Ectodermal cell (in vitro differentiated cells): ENCODE results near the gene SMIM7.

Experiments used
- H3K27ac ChIP-seq: 2 replicates; pipeline ENCODE4 v1.7.0; 2013; ENCODE audit warnings: mild to moderate bottlenecking, low read depth, low read length; ENCODE audit not compliant: insufficient read depth, poor library complexity, severe bottlenecking
- H3K27me3 ChIP-seq: 2 replicates; pipeline ENCODE4 v1.7.0; 2013; ENCODE audit warnings: mild to moderate bottlenecking, low read length; ENCODE audit not compliant: insufficient read depth, control insufficient read depth, poor library complexity, severe bottlenecking
- H3K36me3 ChIP-seq: one replicate; pipeline ENCODE4 v1.7.0; 2013; ENCODE audit warnings: low read length; ENCODE audit not compliant: control insufficient read depth, insufficient read depth
- H3K4me1 ChIP-seq: one replicate; pipeline ENCODE4 v1.7.0; 2013; ENCODE audit warnings: low read length; ENCODE audit not compliant: control insufficient read depth, insufficient read depth
- H3K4me3 ChIP-seq: 2 replicates; pipeline ENCODE4 v1.7.0; 2013; ENCODE audit warnings: low read depth, low read length, control low read depth; ENCODE audit not compliant: insufficient read depth
- H3K9me3 ChIP-seq: 2 replicates; pipeline ENCODE4 v1.7.0; 2013; ENCODE audit warnings: mild to moderate bottlenecking, low read length, moderate library complexity; ENCODE audit not compliant: control insufficient read depth
- WGBS, 2 experiments: methylation state at CpG; one replicate each; pipeline ENCODE4 v1.1.7; 2013; ENCODE audit warnings: missing lambda C conversion rate in 2 of 2; 5-methylcytosine and 5-hydroxymethylcytosine counted together

Gene SMIM7

DNA sequence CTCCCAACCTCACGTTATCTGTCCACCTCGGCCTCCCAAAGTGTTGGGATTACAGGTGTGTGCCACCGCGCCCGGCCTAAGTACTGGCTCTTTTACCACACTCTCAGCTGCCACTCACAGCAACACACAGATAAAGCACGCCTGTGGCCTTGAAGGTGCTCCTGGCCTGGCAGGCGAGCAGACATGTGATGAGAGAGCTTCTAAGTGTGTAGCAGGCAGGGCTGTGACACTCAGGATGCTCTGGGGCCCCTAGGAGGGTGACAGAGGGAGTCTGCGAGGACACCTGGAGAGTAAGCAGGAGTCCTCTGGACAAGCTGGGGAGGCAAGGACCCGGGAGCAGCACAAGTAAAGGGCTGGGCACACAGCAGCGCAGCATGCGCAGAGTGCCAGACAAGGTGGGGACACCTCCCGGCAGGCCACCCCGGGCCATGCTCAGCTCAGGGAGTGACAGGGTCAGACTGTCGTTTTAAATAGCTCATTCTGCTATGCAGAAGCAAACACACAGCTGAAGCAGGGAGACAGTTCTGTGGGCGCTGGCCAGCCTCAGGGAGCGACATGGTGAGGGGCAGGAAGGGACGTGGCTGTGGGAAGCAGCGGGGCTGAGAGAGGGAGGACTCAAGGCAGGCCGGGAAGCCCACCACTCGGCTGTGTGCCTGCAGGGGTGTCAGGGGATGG, 58.4 kb downstream of the SMIM7 start:
- Histone ChIP-seq H3K27me3 (no peaks in the 10 kb centered on the region), H3K9me3 (no peaks in the 10 kb centered on the region), H3K4me3 (no peak overlapping the region), H3K27ac (no peak overlapping the region), H3K4me1 (no peaks in the 10 kb centered on the region), H3K36me3 (no peaks in the 10 kb centered on the region)
- WGBS, 2 experiments: 92 to 96% methylated on average over 20 of the region's 20 CpGs

DNA sequence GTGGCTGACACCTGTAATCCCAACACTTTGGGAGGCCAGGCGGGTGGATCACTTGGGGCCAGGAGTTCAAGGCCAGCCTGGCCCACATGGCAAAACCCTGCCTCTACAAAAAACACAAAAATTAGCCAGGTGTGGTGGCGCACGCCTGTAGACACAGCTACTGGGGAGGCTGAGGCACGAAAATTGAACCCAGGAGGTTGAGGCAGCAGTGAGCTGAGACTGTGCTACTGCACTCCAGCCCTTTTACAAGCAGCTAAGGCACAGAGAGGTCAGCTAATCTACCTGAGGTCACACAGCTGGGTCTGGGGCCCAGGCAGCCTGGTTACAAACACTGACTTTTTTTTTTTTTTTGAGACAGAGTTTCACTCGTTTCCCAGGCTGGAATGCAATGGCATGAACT, 59.1 kb downstream of the SMIM7 start:
- Histone ChIP-seq H3K4me1 (no peaks in the 10 kb centered on the region), H3K4me3 (no peak overlapping the region), H3K9me3 (no peaks in the 10 kb centered on the region), H3K27ac (no peak overlapping the region), H3K36me3 (no peaks in the 10 kb centered on the region), H3K27me3 (no peaks in the 10 kb centered on the region)
- 90 to 93% methylated on average over 5 of the region's 5 CpGs for WGBS, 2 experiments

DNA sequence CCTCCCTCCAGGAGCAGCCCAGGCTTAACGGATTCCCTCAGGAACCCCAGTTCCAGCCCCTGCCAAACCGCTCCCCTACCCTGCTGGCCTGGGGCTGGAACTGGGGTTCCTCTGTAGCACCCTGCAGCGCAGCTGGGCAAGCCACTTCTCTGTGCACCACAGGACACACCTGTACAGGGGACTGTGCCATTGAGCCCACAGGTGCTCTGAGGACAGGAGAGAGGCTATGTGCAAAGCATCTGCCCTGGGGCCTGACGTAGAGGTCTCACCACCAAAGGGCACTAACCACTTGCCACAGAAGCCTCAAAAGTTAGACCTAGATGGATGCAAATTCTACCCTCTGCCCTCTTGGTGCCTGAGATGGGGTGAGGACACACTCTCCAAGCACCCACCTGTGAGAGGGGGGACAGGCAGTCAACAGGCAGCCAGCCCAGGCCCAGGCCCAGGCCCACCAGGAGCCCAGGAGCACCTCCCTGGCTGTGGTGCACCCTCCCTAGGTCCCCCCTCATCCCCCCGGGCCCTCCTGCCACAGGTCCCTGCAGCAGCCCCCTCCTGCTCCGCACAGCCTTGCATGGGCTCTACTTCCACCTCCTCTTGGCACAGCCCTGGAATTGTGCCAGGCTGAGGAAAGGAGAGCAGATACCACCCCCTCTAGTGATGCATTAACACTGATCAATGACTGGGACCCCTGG, 60.1 kb downstream of the SMIM7 start:
- WGBS, 2 experiments: 89 to 93% methylated on average over 6 of the region's 6 CpGs
- H3K27me3 ChIP-seq: no peaks in the 10 kb centered on the region
- H3K4me3 ChIP-seq: no peak overlapping the region
- H3K36me3 ChIP-seq: no peaks in the 10 kb centered on the region
- H3K27ac ChIP-seq: no peak overlapping the region
- no peaks in the 10 kb centered on the region for H3K9me3 ChIP-seq
- H3K4me1 ChIP-seq: no peaks in the 10 kb centered on the region

DNA sequence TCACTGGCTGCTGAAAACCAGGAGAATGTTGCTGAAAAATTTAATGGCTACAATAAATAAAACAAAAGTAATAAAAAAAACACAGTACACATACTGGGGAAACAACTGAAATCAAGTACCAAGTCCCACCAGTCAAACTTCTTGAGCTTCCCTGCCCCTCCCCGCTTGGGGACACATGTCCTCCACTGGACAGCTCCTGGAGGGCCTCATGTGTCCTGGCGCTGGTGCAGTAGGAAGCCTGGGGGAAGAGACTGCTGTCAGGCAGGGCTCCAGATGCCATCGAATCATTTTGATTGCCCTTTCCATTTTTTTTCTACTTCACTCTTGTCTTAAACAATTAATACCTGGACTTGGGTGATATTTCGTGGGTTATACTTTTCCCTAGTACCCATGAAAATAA, 61.1 kb downstream of the SMIM7 start:
- Histone ChIP-seq H3K4me3 (no peak overlapping the region), H3K27ac (no peak overlapping the region), H3K9me3 (no peaks in the 10 kb centered on the region), H3K4me1 (no peaks in the 10 kb centered on the region), H3K27me3 (no peaks in the 10 kb centered on the region), H3K36me3 (no peaks in the 10 kb centered on the region)
- WGBS, 2 experiments: 94 to 98% methylated on average over 4 of the region's 4 CpGs

DNA sequence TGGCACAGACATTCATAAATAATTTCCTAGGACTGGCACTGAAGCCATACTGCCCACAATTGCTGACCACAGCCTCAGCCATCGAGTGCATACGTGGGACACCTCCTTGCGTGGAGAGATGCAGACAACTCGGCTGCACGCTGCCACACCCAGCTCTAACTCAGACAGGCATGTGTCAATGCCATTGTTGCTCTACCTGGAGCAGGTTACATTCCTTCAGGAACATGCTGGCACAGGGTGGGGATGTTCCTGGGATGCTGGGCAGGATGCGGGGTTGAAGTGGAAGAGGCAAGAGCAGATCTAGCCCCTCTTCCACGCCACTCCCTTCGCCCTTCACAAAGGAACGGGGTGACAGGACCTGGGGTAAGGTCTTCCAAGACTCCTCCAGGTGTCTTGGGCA, 63.5 kb downstream of the SMIM7 start:
- H3K27ac ChIP-seq: no peak overlapping the region
- no peaks in the 10 kb centered on the region for H3K36me3 ChIP-seq
- no peaks in the 10 kb centered on the region for H3K27me3 ChIP-seq
- H3K9me3 ChIP-seq: no peaks in the 10 kb centered on the region
- 92 to 94% methylated on average over 9 of the region's 9 CpGs for WGBS, 2 experiments
- peaks cover 12% of the 10 kb centered on the region for H3K4me1 ChIP-seq
- H3K4me3 ChIP-seq: no peak overlapping the region
